ENCODE data around the gene CLCNKB.

The CLCNKB gene

DNA sequence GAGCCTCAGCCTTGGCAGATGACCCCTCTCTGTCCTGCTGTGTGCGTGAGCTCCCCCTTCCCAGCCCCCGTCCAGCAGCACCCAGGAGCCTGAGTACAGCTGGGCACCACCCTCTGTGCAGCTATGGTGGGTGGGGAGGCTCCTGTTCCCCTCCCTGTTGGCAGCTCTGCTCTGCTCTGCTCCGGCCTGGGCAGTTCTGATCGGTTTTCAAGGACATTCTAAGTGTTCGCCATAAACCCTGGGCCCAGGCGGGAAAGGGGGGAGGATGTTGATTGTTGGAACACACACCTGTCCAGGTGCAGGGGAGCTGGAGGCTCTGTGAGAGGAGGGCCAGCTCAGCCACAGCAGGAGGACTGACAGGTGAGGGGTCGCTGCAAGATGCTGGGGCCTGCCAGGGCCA lies at the start of gene CLCNKB:
Gene CLCNKB, plus strand, starts transcription at position 262 of the 400 bp plus-strand sequence. CDS start 711 bp downstream, outside the sequence.
- H3K27me3 ChIP-seq, result peaks cover 17% of the 10 kb centered on the region
- H3K36me3 ChIP-seq, result no peaks in the 10 kb centered on the region
- no peaks in the 10 kb centered on the region for H3K9me3 ChIP-seq
- TF ChIP-seq, protein P1, sequence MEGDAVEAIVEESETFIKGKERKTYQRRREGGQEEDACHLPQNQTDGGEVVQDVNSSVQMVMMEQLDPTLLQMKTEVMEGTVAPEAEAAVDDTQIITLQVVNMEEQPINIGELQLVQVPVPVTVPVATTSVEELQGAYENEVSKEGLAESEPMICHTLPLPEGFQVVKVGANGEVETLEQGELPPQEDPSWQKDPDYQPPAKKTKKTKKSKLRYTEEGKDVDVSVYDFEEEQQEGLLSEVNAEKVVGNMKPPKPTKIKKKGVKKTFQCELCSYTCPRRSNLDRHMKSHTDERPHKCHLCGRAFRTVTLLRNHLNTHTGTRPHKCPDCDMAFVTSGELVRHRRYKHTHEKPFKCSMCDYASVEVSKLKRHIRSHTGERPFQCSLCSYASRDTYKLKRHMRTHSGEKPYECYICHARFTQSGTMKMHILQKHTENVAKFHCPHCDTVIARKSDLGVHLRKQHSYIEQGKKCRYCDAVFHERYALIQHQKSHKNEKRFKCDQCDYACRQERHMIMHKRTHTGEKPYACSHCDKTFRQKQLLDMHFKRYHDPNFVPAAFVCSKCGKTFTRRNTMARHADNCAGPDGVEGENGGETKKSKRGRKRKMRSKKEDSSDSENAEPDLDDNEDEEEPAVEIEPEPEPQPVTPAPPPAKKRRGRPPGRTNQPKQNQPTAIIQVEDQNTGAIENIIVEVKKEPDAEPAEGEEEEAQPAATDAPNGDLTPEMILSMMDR (IDR thresholded peaks at IDR 0.05), result no peak
- peaks cover under 1% of the 10 kb centered on the region in 2 experiments for H3K4me1 ChIP-seq (ENCODE audit: control insufficient read depth in 1 of 2, insufficient read depth in 1 of 2, low read depth in 1 of 2, low read length in 1 of 2)
- no peak within 1 kb of the TSS for H3K27ac ChIP-seq
- no peak within 1 kb of the TSS for H3K4me3 ChIP-seq (ENCODE audit: low read depth in 1 of 2, low read length in 1 of 2)

DNA sequence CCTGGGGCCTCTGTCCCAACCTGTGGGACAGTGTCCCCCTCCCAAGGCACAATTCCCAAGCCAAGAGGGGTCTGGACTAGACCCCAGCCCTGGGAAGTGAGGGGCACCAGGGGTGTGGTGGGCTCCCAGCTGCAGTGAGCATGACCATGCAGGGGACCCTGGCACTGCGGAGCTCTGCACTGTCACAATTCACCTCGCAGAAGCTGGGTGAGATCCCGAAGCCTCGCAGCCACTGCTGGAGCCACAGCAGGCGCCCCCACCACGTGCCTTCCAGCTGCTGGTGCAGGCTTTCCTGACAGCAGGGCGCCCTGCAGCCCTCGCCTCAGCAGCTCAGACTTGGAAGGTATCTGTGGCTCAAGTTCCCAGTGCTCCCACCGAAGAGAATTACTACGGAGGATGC lies 49.5 kb upstream of the CLCNKB start:
- no peaks in the 10 kb centered on the region for H3K27me3 ChIP-seq
- TF ChIP-seq, protein P1 (IDR thresholded peaks at IDR 0.05), result no peak
- H3K36me3 ChIP-seq, result no peaks in the 10 kb centered on the region
- H3K9me3 ChIP-seq, result no peaks in the 10 kb centered on the region
- H3K4me3 ChIP-seq (ENCODE audit: low read depth in 1 of 2, low read length in 1 of 2), result no peak overlapping the region
- H3K27ac ChIP-seq, result no peak overlapping the region
- no peaks in the 10 kb centered on the region for H3K4me1 ChIP-seq (ENCODE audit: control insufficient read depth in 1 of 2, insufficient read depth in 1 of 2, low read depth in 1 of 2, low read length in 1 of 2)

DNA sequence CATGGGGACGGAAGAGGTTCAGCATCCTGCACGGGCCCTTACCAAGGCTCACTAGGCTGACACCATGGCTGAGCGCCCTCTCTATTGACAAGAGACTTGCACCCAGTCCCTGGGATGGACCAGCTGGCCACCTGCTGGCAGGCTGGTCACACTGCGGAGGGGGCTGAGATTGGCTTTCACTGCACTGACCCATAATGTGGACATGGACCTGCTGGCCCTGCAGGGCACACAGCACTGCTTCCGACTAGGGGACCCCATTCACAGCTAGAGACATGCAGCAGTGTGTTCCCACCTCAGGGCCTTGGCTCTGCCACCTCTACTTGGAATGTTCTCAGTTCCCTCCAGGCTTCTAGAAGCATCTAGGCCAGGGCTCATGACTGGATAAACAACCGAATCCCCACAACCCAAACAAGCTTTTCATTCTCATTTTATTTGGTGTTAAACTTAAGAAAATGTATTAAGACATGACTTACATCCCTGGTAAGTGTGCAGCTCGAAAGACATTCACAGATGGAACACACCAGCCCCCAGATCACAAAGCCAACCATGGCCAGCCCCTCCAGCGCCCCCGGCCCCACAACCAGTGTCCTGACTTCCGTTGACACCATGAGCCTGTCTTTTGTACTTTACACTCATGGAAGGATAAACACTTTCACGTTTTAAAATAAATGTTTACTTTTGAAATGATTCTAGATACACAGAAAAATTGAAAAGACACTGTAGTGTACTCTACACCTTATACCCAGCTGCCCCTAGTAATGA lies 48.8 kb upstream of the CLCNKB start:
- TF ChIP-seq, protein P1 (IDR thresholded peaks at IDR 0.05), result no peak
- H3K4me3 ChIP-seq (ENCODE audit: low read depth in 1 of 2, low read length in 1 of 2), result no peak overlapping the region

DNA sequence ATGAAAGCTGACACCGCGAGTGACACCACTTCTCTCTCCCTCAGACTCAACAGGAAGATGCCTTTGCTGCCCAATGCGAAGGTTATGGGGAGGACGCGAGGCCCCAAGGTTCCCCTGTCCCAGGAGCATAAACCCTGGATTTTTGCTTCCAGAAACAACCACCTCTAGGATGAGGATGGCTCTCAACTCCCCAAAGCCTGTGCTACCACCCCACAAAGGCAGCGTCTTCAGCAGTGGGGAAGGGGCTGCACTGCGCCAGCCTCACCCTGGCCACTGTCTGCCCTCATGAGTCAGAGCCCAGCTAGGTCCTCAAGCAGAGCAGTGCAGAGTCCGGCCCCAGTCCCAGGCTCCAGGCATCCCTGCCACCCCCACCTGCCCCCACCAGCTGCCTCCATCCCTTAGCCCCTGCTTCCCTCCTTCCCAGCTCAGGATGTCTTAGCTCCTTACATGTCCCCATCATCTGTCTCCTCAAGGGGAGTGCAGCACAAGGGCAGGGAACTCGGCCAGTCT lies 46.5 kb upstream of the CLCNKB start:
- Histone ChIP-seq H3K36me3 (no peaks in the 10 kb centered on the region), H3K27me3 (no peaks in the 10 kb centered on the region), H3K9me3 (no peaks in the 10 kb centered on the region), H3K4me1 (ENCODE audit: control insufficient read depth in 1 of 2, insufficient read depth in 1 of 2, low read depth in 1 of 2, low read length in 1 of 2) (no peaks in the 10 kb centered on the region), H3K4me3 (ENCODE audit: low read depth in 1 of 2, low read length in 1 of 2) (no peak overlapping the region), H3K27ac (no peak overlapping the region)
- TF ChIP-seq, protein P1 (IDR thresholded peaks at IDR 0.05), result no peak

More for the DNA sequence above, 48.8 kb upstream of the CLCNKB start:
- no peaks in the 10 kb centered on the region for H3K4me1 ChIP-seq (ENCODE audit: control insufficient read depth in 1 of 2, insufficient read depth in 1 of 2, low read depth in 1 of 2, low read length in 1 of 2)
- no peaks in the 10 kb centered on the region for H3K36me3 ChIP-seq
- H3K27me3 ChIP-seq, result no peaks in the 10 kb centered on the region
- no peak overlapping the region for H3K27ac ChIP-seq
- no peaks in the 10 kb centered on the region for H3K9me3 ChIP-seq

DNA sequence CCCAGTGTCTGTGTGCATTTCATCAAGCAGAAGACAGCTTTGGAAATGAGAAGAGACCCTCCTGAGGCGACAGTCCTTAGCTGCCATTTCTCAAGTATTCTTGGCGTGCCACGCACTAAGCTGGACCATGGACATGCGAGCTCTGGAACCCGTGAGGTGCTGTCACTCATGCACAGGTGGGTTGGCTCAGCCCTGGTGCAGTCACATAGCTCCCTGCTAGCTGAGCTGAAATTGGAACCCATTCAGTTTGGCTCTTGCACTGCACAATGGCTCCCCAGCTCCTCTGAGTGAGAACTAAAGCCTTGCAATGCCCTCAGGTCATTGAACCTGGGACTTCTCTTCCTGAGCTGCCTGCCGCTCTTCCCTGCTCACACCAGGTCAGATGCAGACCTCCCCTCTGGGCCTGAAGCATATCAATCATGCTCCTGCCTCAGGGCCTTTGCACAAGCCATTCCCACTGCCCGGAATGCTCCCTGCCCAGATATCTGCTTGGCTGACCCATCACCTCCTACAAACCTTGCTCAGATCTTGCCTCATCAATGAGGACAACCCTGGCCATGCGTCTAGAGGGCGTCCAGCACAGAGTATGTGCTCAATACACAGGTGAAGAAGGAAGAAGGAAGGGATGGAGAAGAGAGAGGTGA lies 45.8 kb upstream of the CLCNKB start:
- TF ChIP-seq, protein P1 (IDR thresholded peaks at IDR 0.05), result no peak
- H3K36me3 ChIP-seq, result no peaks in the 10 kb centered on the region
- H3K9me3 ChIP-seq, result no peaks in the 10 kb centered on the region
- no peaks in the 10 kb centered on the region for H3K4me1 ChIP-seq (ENCODE audit: control insufficient read depth in 1 of 2, insufficient read depth in 1 of 2, low read depth in 1 of 2, low read length in 1 of 2)
- no peak overlapping the region for H3K4me3 ChIP-seq (ENCODE audit: low read depth in 1 of 2, low read length in 1 of 2)
- H3K27ac ChIP-seq, result no peak overlapping the region
- H3K27me3 ChIP-seq, result no peaks in the 10 kb centered on the region
